ENCODE results near the gene CTNND2.

Gene CTNND2

GRCh38 chr5:11904265-11904906 lies at the start of gene CTNND2:
CTNND2 (minus strand) TSS chr5:11904446; CDS start chr5:11903853, 593 bp downstream.
- DNase-seq (ENCODE audit: low spot score), result no peak

- no peak for DNase-seq (ENCODE audit: low spot score)
Observed at GRCh38 chr5:11946317-11946716, 42.1 kb upstream of the CTNND2 start.

GRCh38 chr5:11941566-11941965 lies 37.3 kb upstream of the CTNND2 start:
- DNase-seq (ENCODE audit: low spot score), result no peak

GRCh38 chr5:11931638-11932037 lies 27.4 kb upstream of the CTNND2 start:
- DNase-seq (ENCODE audit: low spot score), result no peak

GRCh38 chr5:11928909-11929308 lies 24.7 kb upstream of the CTNND2 start:
- no peak for DNase-seq (ENCODE audit: low spot score)

GRCh38 chr5:11925701-11926100 lies 21.5 kb upstream of the CTNND2 start:
- DNase-seq (ENCODE audit: low spot score), result no peak

- DNase-seq (ENCODE audit: low spot score), result no peak
Observed at GRCh38 chr5:11922394-11922793, 18.1 kb upstream of the CTNND2 start.

GRCh38 chr5:11918463-11919045 lies 14.3 kb upstream of the CTNND2 start:
- DNase-seq (ENCODE audit: low spot score), result no peak

- DNase-seq (ENCODE audit: low spot score), result no peak
Observed at GRCh38 chr5:11909471-11909870, 5.2 kb upstream of the CTNND2 start.

- no peak for DNase-seq (ENCODE audit: low spot score)
Observed at GRCh38 chr5:11906497-11906896, 2.3 kb upstream of the CTNND2 start.

GRCh38 chr5:11905206-11905605 lies 960 bp upstream of the CTNND2 start:
- DNase-seq (ENCODE audit: low spot score), result no peak

GRCh38 chr5:11903614-11904264 lies 507 bp downstream of the CTNND2 start:
- DNase-seq (ENCODE audit: low spot score), result no peak

GRCh38 chr5:11903121-11903613 lies 1.1 kb downstream of the CTNND2 start:
- no peak for DNase-seq (ENCODE audit: low spot score)

- no peak for DNase-seq (ENCODE audit: low spot score)
Observed at GRCh38 chr5:11902201-11902619, 2.0 kb downstream of the CTNND2 start.

GRCh38 chr5:11898787-11899186 lies 5.5 kb downstream of the CTNND2 start:
- no peak for DNase-seq (ENCODE audit: low spot score)

- DNase-seq (ENCODE audit: low spot score), result no peak
Observed at GRCh38 chr5:11897781-11898180, 6.5 kb downstream of the CTNND2 start.

- DNase-seq (ENCODE audit: low spot score), result no peak
Observed at GRCh38 chr5:11894992-11895391, 9.3 kb downstream of the CTNND2 start.

GRCh38 chr5:11892832-11893231 lies 11.4 kb downstream of the CTNND2 start:
- no peak for DNase-seq (ENCODE audit: low spot score)

GRCh38 chr5:11890777-11891176 lies 13.5 kb downstream of the CTNND2 start:
- DNase-seq (ENCODE audit: low spot score), result no peak

- DNase-seq (ENCODE audit: low spot score), result no peak
Observed at GRCh38 chr5:11888221-11888620, 16.0 kb downstream of the CTNND2 start.

- DNase-seq (ENCODE audit: low spot score), result no peak
Observed at GRCh38 chr5:11878814-11879213, 25.4 kb downstream of the CTNND2 start.

GRCh38 chr5:11873587-11873986 lies 30.7 kb downstream of the CTNND2 start:
- no peak for DNase-seq (ENCODE audit: low spot score)

GRCh38 chr5:11869203-11869602 lies 35.0 kb downstream of the CTNND2 start:
- no peak for DNase-seq (ENCODE audit: low spot score)

All from CD4-positive, alpha-beta T cell treated with Interleukin-15 for 4 hours (primary cell).